ENCODE data around the gene AKR1C4.

Gene AKR1C4

GRCh38 chr10:5184987-5185775 lies 11.5 kb upstream of the AKR1C4 start, which contains the start of gene AKR1C8:
AKR1C8 (minus strand) TSS chr10:5185150; CDS start chr10:5185104, 46 bp downstream.
- TF ChIP-seq CTCF (IDR thresholded peaks at IDR 0.05; ENCODE audit: insufficient read depth, missing control alignments): no peak
- DNase-seq (ENCODE audit: insufficient read length, low spot score) (no peak), FAIRE-seq (no peak)

GRCh38 chr10:5187867-5188266 lies 8.8 kb upstream of the AKR1C4 start:
- FAIRE-seq: no peak
- no peak for TF ChIP-seq CTCF (IDR thresholded peaks at IDR 0.05; ENCODE audit: insufficient read depth, missing control alignments)
- DNase-seq (ENCODE audit: insufficient read length, low spot score): no peak

GRCh38 chr10:5188358-5188757 lies 8.3 kb upstream of the AKR1C4 start:
- FAIRE-seq (no peak), DNase-seq (ENCODE audit: insufficient read length, low spot score) (no peak)
- no peak for TF ChIP-seq CTCF (IDR thresholded peaks at IDR 0.05; ENCODE audit: insufficient read depth, missing control alignments)

GRCh38 chr10:5194431-5194830 lies 2.2 kb upstream of the AKR1C4 start:
- DNase-seq (ENCODE audit: insufficient read length, low spot score): no peak
- FAIRE-seq: no peak
- TF ChIP-seq CTCF (IDR thresholded peaks at IDR 0.05; ENCODE audit: insufficient read depth, missing control alignments): no peak

- no peak for DNase-seq (ENCODE audit: insufficient read length, low spot score)
- TF ChIP-seq CTCF (IDR thresholded peaks at IDR 0.05; ENCODE audit: insufficient read depth, missing control alignments): no peak
- no peak for FAIRE-seq
Observed at GRCh38 chr10:5195727-5196374, 786 bp upstream of the AKR1C4 start.

GRCh38 chr10:5198386-5198785 lies 1.7 kb downstream of the AKR1C4 start:
- TF ChIP-seq CTCF (IDR thresholded peaks at IDR 0.05; ENCODE audit: insufficient read depth, missing control alignments): no peak
- DNase-seq (ENCODE audit: insufficient read length, low spot score) (no peak), FAIRE-seq (no peak)

GRCh38 chr10:5199398-5199797 lies 2.8 kb downstream of the AKR1C4 start:
- DNase-seq (ENCODE audit: insufficient read length, low spot score) (no peak), FAIRE-seq (no peak)
- TF ChIP-seq CTCF (IDR thresholded peaks at IDR 0.05; ENCODE audit: insufficient read depth, missing control alignments): no peak

Measured in D721Med (cell line).